Measurements from ENCODE around the gene ZNF207. TPM values are rescaled to one million over a fixed set of nuclear protein-coding genes. Genes with fewer than 3 reads are reported as not detected.
"Not testable (repeated sequence)": the region's sequence is repeated elsewhere in the genome, so short reads cannot be mapped to it uniquely, and the experiment has no call there.

Gene ZNF207
- total RNA-seq, 1 experiment from 2014 or later = 150 TPM

DNA sequence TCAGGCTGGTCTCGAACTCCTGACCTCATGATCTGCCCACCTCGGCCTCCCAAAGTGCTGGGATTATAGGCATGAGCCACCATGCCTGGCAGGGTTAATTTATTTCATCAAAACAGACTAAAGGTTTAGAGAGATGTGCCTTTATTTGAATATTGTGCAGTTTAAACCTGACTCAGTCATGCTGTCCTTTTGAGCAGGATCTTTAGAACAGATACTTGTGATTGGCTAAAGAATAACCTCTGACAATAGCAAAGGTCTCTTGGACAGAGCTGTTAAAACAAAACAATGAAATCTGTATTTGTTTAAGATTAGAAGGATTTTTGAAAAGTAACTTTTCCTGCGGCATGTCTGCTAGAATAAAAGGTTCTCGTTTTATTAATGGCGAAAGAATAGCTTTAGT lies 36.0 kb downstream of the ZNF207 start:
- Histone ChIP-seq H3K4me1 (replicated peaks) (no peaks in the 10 kb centered on the region), H3K27me3 (replicated peaks) (no peaks in the 10 kb centered on the region), H3K27ac (no peak overlapping the region), H3K36me3 (peaks cover 32% of the 10 kb centered on the region), H3K4me3 (no peak overlapping the region), H3K9me3 (replicated peaks) (no peaks in the 10 kb centered on the region)
- DNase-seq (ENCODE audit: low read depth in 1 of 2, low spot score in 2 of 2) = no peak

GRCh38 chr17:32386844-32387243 lies 36.9 kb downstream of the ZNF207 start:
- Histone ChIP-seq H3K27me3 (replicated peaks) (no peaks in the 10 kb centered on the region), H3K9me3 (replicated peaks) (no peaks in the 10 kb centered on the region), H3K4me1 (replicated peaks) (no peaks in the 10 kb centered on the region), H3K27ac (no peak overlapping the region), H3K36me3 (peaks cover 25% of the 10 kb centered on the region), H3K4me3 (no peak overlapping the region)
- DNase-seq (ENCODE audit: low read depth in 1 of 2, low spot score in 2 of 2) = no peak

DNA sequence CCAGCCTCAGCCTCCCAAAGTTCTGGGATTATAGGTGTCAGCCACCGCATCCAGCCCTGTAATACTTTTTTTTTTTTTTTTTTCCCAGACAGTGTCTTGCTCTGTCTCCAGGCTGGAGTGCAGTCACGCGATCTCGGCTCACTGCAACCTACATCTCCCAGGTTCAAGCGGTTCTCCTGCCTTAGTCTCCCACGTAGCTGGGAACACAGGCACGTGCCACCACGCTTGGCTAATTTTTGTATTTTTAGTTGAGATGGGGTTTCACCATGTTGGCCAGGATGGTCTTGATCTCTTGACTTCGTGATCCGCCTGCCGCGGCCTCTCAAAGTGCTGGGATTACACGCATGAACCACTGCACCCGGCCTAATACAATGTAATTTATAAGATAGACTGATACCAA lies 38.2 kb downstream of the ZNF207 start:
- H3K9me3 ChIP-seq (replicated peaks); H3K27ac ChIP-seq; H3K4me1 ChIP-seq (replicated peaks); H3K27me3 ChIP-seq (replicated peaks); H3K4me3 ChIP-seq; DNase-seq (ENCODE audit: low read depth in 1 of 2, low spot score in 2 of 2): not testable (repeated sequence)
- H3K36me3 ChIP-seq = peaks cover 12% of the 10 kb centered on the region

- no peaks in the 10 kb centered on the region for H3K9me3 ChIP-seq (replicated peaks)
- H3K36me3 ChIP-seq = peaks cover 5% of the 10 kb centered on the region; the same call in 1 of the 2 replicates
- no peak overlapping the region for H3K27ac ChIP-seq
- no peaks in the 10 kb centered on the region for H3K27me3 ChIP-seq (replicated peaks)
- DNase-seq (ENCODE audit: low read depth in 1 of 2, low spot score in 2 of 2) = no peak
- H3K4me1 ChIP-seq (replicated peaks) = no peaks in the 10 kb centered on the region
- H3K4me3 ChIP-seq = no peak overlapping the region
These were observed 38.9 kb downstream of the ZNF207 start for GRCh38 chr17:32388613-32389459.

DNA sequence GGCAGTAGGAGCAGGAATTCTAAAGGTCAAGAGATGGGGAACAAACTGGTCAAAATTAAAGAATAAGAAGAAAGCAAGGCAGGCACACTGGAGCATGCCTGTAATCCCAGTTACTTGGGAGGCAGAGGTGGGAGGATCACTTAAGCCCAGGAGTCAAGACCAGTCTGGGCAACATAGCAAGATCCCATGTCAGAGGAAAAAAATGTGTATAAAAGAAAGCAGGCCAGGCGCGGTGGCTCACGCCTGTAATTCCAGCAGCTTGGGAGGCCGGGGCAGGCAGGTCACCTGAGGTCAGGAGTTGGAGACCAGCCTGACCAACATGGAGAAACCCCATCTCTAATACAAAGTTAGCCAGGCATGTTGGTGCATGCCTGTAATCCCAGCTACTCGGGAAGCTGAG lies 43.9 kb downstream of the ZNF207 start:
- H3K27ac ChIP-seq = no peak overlapping the region
- H3K4me1 ChIP-seq (replicated peaks) = no peaks in the 10 kb centered on the region
- no peak for DNase-seq (ENCODE audit: low read depth in 1 of 2, low spot score in 2 of 2)
- no peak overlapping the region for H3K4me3 ChIP-seq
- H3K36me3 ChIP-seq = no peaks in the 10 kb centered on the region
- no peaks in the 10 kb centered on the region for H3K9me3 ChIP-seq (replicated peaks)
- no peaks in the 10 kb centered on the region for H3K27me3 ChIP-seq (replicated peaks)

- H3K27ac ChIP-seq = no peak overlapping the region
- DNase-seq (ENCODE audit: low read depth in 1 of 2, low spot score in 2 of 2) = no peak
- no peaks in the 10 kb centered on the region for H3K36me3 ChIP-seq
- no peaks in the 10 kb centered on the region for H3K27me3 ChIP-seq (replicated peaks)
- no peak overlapping the region for H3K4me3 ChIP-seq
- no peaks in the 10 kb centered on the region for H3K9me3 ChIP-seq (replicated peaks)
- no peaks in the 10 kb centered on the region for H3K4me1 ChIP-seq (replicated peaks)
These were observed 46.4 kb downstream of the ZNF207 start for GRCh38 chr17:32396343-32396742.

GRCh38 chr17:32398946-32399345 lies 49.0 kb downstream of the ZNF207 start:
- H3K27ac ChIP-seq = no peak overlapping the region
- H3K9me3 ChIP-seq (replicated peaks) = no peaks in the 10 kb centered on the region
- no peaks in the 10 kb centered on the region for H3K27me3 ChIP-seq (replicated peaks)
- H3K4me3 ChIP-seq = no peak overlapping the region
- no peak for DNase-seq (ENCODE audit: low read depth in 1 of 2, low spot score in 2 of 2)
- no peaks in the 10 kb centered on the region for H3K36me3 ChIP-seq
- H3K4me1 ChIP-seq (replicated peaks) = no peaks in the 10 kb centered on the region

DNA sequence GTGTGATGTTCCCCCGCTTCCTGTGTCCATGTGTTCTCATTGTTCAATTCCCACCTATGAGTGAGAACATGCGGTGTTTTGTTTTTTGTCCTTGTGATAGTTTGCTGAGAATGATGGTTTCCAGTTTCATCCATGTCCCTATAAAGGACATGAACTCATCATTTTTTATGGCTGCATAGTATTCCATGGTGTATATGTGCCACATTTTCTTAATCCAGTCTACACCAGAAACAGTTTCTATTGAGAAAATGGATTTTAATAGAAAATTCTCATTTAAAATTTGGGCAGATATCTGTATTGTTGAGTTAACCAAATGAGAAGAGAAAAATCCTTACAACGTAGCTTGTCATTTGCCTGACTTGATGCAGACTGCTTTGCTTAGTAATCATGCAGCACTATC lies 60.1 kb downstream of the ZNF207 start:
- H3K4me3 ChIP-seq; H3K36me3 ChIP-seq; H3K4me1 ChIP-seq (replicated peaks); H3K27me3 ChIP-seq (replicated peaks); DNase-seq (ENCODE audit: low read depth in 1 of 2, low spot score in 2 of 2); H3K27ac ChIP-seq; H3K9me3 ChIP-seq (replicated peaks): not testable (repeated sequence)

DNA sequence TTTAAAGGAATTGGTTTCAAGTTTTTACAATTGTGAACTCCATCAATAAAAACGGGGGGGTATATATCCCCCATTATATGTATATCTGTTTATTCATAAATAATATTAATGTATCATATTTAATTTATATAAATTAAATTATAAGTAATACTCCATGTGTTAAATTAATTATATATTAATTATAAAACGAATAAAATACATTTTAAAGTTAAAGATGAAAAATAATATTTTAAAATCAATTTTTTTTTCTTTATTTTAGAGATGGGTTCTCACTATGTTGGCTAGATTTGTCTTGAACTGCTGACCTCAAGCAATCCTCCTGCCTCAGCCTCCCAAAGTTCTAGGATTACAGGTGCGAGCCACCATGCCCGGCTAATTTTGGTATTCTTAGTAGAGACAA lies 76.9 kb downstream of the ZNF207 start:
- H3K27ac ChIP-seq = no peak overlapping the region
- H3K36me3 ChIP-seq = no peaks in the 10 kb centered on the region
- H3K4me3 ChIP-seq = no peak overlapping the region
- no peaks in the 10 kb centered on the region for H3K27me3 ChIP-seq (replicated peaks)
- H3K4me1 ChIP-seq (replicated peaks) = no peaks in the 10 kb centered on the region
- H3K9me3 ChIP-seq (replicated peaks) = no peaks in the 10 kb centered on the region
- no peak for DNase-seq (ENCODE audit: low read depth in 1 of 2, low spot score in 2 of 2)

DNA sequence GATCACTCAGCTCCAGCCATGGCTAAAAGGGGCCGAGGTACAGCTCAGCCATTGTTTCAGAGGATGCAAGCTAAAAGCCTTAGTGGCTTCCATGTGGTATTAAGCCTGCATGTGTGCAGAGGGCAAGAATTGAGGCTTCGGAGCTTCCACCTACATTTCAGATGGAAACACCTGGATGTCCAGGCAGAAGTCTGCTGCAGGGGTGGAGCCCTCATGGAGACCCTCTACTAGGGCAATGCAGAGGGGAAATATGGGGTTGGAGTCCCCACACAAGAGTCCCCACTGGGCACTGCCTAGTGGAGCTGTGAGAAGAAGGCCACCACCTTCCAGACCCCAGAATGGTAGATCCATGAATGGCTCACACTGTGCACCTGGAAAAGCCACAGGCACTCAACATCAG lies 79.6 kb downstream of the ZNF207 start:
- Histone ChIP-seq H3K27ac (no peak overlapping the region), H3K4me3 (no peak overlapping the region), H3K4me1 (replicated peaks) (no peaks in the 10 kb centered on the region), H3K9me3 (replicated peaks) (no peaks in the 10 kb centered on the region), H3K36me3 (no peaks in the 10 kb centered on the region), H3K27me3 (replicated peaks) (0 out of 2 replicates have a peak, but pooled peaks cover 4% of the 10 kb centered on the region)
- no peak for DNase-seq (ENCODE audit: low read depth in 1 of 2, low spot score in 2 of 2)

Other genes starting within 250 kb of the ZNF207 start
- gene RHOT1, start 207.7 kb upstream of the ZNF207 start, total RNA-seq (2014; rRNA removed; shearing (Covaris generic)) = 43.6 and 44.7 TPM in 2 replicates
- gene RHBDL3, start 84.3 kb upstream of the ZNF207 start, total RNA-seq (2014; rRNA removed; shearing (Covaris generic)) = 0.63 and 1.2 TPM in 2 replicates
- 16.5 and 35.6 TPM in 2 replicates for gene C17orf75, start 8.0 kb upstream of the ZNF207 start, total RNA-seq (2014; rRNA removed; shearing (Covaris generic))
- gene PSMD11, start 94.4 kb downstream of the ZNF207 start, total RNA-seq (2014; rRNA removed; shearing (Covaris generic)) = 100 and 115 TPM in 2 replicates
- gene CDK5R1, start 136.8 kb downstream of the ZNF207 start, total RNA-seq (2014; rRNA removed; shearing (Covaris generic)) = 2.5 and 2.9 TPM in 2 replicates